PC-3 (cell line): ENCODE measurements around the gene RIPPLY3.

Source experiments
- CTCF ChIP-seq: fragments of 300-600 bp; sonication (generic); conservative IDR thresholded peaks from 2 replicates; pipeline ENCODE4 v1.5.1; 2017; ENCODE audit warnings: antibody characterized with exemption, low read depth, mild to moderate bottlenecking, low read length
- EZH2 ChIP-seq: fragments of 300-600 bp; sonication (generic); IDR thresholded peaks from one replicate; pipeline ENCODE4 v1.6.1; 2017; ENCODE audit warnings: antibody characterized with exemption, mild to moderate bottlenecking, low read length; ENCODE audit not compliant: unreplicated experiment
- EZH2phosphoT487 ChIP-seq: fragments of 300-600 bp; sonication (generic); IDR thresholded peaks from 2 replicates; pipeline ENCODE4 v1.6.1; 2018; ENCODE audit warnings: mild to moderate bottlenecking, antibody characterized with exemption, low read length, borderline replicate concordance

- TF ChIP-seq EZH2, result no peak
- peak; percentile 57 for TF ChIP-seq CTCF
- TF ChIP-seq EZH2phosphoT487, result no peak
These were observed 6.1 kb upstream of the RIPPLY3 start for GRCh38 chr21:37000381-37000780.
